Right hindlimb (tissue), 1 donor: ENCODE data around the gene CHRNE.
"Not testable (repeated sequence)": the region's sequence is repeated elsewhere in the genome, so short reads cannot be mapped to it uniquely, and the experiment has no call there.

Experiments used
- DNase-seq: peaks from one replicate; pipeline ENCODE4 v3.0.0-alpha.2; 2018

CHRNE gene

GRCh38 chr17:4939546-4939795 lies 36.6 kb upstream of the CHRNE start:
- peak; percentile 44 for DNase-seq

GRCh38 chr17:4938688-4939545 lies 36.0 kb upstream of the CHRNE start:
- no peak for DNase-seq

DNA sequence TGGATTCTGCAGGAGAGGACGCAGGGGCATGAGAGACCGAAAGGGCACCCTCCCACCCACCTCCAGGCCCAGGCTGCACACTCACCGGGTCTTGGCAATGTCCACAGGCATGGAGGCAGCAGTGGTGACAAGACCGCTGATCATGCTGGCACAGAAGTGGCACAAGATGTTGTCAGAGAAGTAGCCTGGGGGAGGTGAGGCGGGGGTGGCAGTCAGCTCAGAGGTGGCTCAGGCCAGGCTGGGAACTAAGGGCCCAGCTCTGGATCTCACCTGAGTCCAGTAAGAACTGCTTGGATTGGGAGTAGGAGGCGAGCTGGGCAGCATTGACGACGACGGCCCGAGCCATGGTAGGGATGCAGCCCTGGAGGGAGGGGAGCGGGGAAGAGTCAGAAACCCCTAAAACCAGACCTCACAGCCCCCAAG lies 35.2 kb upstream of the CHRNE start:
- DNase-seq: no peak

- DNase-seq: no peak
Measured at GRCh38 chr17:4937553-4937952, 34.7 kb upstream of the CHRNE start.

DNA sequence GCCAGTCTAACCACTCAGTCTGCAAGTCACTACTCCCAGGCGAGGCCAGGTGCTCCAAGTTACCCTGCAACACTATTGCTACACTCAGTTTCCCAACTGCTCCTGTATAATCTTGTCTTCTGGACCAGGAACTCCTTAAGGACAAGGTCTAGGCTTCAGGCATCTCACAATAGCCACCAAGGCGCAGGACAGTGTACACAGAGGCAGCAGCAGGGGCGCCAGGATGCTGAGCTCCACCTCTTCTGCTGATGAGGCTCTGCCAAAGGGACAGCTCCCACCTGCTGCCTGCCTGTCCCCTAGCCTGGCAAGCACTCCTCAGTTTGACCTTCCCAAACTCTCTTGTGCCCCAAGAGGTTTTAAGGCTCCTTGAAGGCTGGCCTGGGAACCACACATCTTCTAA lies 33.5 kb upstream of the CHRNE start:
- no peak for DNase-seq

DNA sequence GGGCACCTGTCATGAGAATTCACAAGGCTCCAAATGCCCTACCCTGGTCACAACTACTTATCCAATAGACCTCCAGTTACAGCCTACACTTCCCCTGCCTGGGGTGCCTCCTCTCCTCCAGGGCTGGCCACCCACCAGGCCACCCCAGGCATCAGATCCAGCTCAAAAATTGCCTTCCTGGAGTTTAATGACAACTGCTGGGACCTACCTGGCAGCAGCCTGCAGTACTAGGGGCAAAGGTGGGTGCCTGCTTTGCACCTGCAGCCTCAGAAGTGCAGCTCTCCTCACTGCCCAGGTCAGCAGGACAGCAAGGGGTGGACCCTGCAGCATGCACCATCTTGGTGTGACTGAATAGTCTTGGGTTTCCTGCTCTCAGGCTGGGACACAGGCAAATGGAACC lies 32.8 kb upstream of the CHRNE start:
- DNase-seq: no peak

DNA sequence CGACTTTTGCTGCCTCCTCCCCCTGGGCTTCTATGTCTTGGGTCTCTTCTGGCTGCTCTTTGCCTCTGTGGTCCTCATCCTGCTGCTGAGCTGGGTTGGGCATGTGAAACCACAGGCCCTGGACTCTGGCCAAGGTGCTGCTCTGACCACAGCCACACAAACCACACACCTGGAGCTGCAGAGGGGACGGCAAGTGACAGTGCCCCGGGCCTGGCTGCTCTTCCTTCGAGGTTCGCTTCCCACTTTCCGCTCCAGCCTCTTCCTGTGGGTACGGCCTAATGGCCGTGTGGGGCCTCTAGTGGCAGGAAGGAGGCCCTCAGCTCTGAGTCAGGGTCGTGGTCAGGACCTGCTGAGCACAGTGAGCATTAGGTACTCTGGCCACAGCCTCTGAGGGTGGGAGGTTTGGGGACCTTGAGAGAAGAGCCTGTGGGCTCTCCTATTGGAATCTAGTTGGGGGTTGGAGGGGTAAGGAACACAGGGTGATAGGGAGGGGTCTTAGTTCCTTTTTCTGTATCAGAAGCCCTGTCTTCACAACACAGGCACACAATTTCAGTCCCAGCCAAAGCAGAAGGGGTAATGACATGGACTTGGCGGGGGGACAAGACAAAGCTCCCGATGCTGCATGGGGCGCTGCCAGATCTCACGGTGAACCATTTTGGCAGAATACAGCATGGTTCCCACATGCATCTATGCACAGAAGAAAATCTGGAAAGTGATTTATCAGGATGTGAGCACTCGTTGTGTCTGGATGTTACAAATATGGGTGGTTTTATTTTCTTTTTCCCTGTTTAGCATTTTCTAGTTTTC lies 31.5 kb upstream of the CHRNE start:
- DNase-seq: peak; percentile 56

GRCh38 chr17:4933646-4934045 lies 30.7 kb upstream of the CHRNE start:
- DNase-seq: no peak

DNA sequence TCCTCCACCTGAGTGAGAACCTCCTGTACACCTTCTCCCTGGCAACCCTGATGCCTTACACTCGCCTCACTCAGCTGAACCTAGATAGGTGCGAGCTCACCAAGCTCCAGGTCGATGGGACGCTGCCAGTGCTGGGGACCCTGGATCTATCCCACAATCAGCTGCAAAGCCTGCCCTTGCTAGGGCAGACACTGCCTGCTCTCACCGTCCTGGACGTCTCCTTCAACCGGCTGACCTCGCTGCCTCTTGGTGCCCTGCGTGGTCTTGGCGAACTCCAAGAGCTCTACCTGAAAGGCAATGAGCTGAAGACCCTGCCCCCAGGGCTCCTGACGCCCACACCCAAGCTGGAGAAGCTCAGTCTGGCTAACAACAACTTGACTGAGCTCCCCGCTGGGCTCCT lies 29.9 kb upstream of the CHRNE start:
- no peak for DNase-seq

GRCh38 chr17:4931963-4932362 lies 29.1 kb upstream of the CHRNE start, which contains the start of gene GP1BA:
TSS of gene GP1BA (plus strand) at chr17:4932277. CDS start at chr17:4932605, 328 bp downstream.
- no peak for DNase-seq

GRCh38 chr17:4928881-4929280 lies 26.0 kb upstream of the CHRNE start:
- no peak for DNase-seq

- not testable (repeated sequence) for DNase-seq
Measured at GRCh38 chr17:4926577-4927335, 23.9 kb upstream of the CHRNE start.

GRCh38 chr17:4921320-4921719 lies 18.4 kb upstream of the CHRNE start:
- no peak for DNase-seq

GRCh38 chr17:4920351-4921048 lies 17.6 kb upstream of the CHRNE start:
- DNase-seq: no peak

GRCh38 chr17:4919511-4920047 lies 16.7 kb upstream of the CHRNE start:
- DNase-seq: no peak

DNA sequence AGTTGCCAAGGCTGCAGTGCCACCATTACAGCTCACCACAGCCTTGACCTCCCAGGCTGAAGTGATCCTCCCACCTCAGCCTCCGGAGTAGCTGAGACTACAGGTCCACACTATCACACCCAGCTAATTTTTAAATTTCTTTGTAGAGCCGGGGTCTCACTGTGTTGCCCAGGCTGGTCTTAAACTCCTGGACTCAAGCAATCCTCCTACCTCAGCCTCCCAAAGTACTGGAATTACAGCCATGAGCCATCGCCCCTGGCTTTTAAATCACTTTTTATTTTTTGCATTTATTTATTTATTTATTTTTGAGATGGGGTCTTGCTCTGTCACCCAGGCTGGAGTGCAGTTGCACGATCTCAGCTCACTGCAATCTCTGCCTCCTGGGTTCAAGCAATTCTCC lies 11.7 kb upstream of the CHRNE start:
- not testable (repeated sequence) for DNase-seq

GRCh38 chr17:4913994-4914393 lies 11.1 kb upstream of the CHRNE start:
- DNase-seq: no peak

- DNase-seq: peak; percentile 96
Measured at GRCh38 chr17:4908711-4909496, 6.0 kb upstream of the CHRNE start.

DNA sequence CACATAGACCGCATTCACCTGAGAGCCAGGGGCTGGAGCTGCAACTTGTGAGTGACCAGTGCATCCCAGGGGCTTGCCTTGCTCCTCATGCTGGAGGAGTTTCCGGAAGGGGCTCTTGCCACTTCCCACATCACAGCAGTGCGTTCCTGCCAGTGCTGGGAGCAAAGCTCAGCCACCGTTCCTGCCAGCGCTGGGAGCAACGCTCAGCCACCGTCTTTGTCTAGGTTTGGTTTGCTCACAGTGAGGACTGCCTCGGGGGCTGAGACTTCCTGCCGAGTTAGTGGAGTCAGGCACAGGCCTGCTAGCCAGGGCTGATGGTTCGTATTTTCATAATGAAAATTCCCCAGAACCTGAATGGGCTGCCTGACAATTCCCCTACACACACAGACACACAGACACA lies 5.4 kb upstream of the CHRNE start:
- no peak for DNase-seq

GRCh38 chr17:4906642-4907041 lies 3.7 kb upstream of the CHRNE start:
- DNase-seq: not testable (repeated sequence)

DNA sequence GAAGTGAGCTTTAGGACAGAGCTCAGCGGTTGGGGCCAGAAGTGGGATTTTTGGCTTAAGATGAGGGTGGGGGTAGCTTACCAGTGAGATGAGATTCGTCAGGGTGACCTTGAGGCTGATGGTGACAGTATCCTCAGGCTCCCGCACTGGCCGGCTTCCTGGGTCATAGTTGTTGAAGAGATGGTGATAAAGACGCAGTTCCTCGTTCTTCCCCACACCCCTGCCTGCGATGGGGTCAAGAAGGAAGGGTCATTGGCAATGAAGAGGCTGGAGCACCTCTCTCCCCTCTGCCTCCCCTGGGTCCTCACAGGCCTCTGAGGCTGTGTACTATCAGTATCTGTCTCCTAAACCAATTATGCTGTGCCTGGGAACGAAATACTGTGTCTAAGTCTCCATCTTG lies 358 bp downstream of the CHRNE start:
- no peak for DNase-seq
